Neural cell (in vitro differentiated cells): ENCODE results near the gene CDC23.
A peak's percentile ranks its signal among the peaks of the same experiment; 100 is the strongest.

Experiments
- CTCF ChIP-seq: fragments of 450-650 bp; IDR thresholded peaks from 2 replicates; pipeline ENCODE4 v1.5.1; 2014; ENCODE audit warnings: antibody characterized with exemption, mild to moderate bottlenecking, moderate library complexity; ENCODE audit not compliant: poor library complexity, severe bottlenecking
- EP300 ChIP-seq: fragments of 450-650 bp; conservative IDR thresholded peaks from 2 replicates; pipeline ENCODE4 v1.6.1; 2014; ENCODE audit warnings: antibody characterized with exemption, mild to moderate bottlenecking, moderate library complexity; ENCODE audit not compliant: poor library complexity, severe bottlenecking
- EZH2 ChIP-seq: fragments of 200-600, 300-800 bp; shearing (Covaris generic), sonication (generic); IDR thresholded peaks from 2 replicates; pipeline ENCODE4 v1.6.1; 2014; ENCODE audit warnings: antibody characterized with exemption, low read length, borderline replicate concordance, mild to moderate bottlenecking; ENCODE audit not compliant: insufficient read depth, poor library complexity, severe bottlenecking
- MXI1 ChIP-seq: fragments of 450-650 bp; conservative IDR thresholded peaks from 2 replicates; pipeline ENCODE4 v1.6.1; 2014; ENCODE audit warnings: antibody characterized with exemption, mild to moderate bottlenecking; ENCODE audit not compliant: poor library complexity, severe bottlenecking
- POLR2AphosphoS5 ChIP-seq: IDR thresholded peaks from 2 replicates; pipeline ENCODE4 v1.6.1; 2012
- RAD21 ChIP-seq: fragments of 450-650 bp; conservative IDR thresholded peaks from 2 replicates; pipeline ENCODE4 v1.6.1; 2014; ENCODE audit warnings: antibody characterized with exemption, mild to moderate bottlenecking, moderate library complexity
- REST ChIP-seq: IDR thresholded peaks from 2 replicates; pipeline ENCODE4 v1.6.1; 2012; ENCODE audit warnings: borderline replicate concordance
- SMC3 ChIP-seq: fragments of 450-650 bp; conservative IDR thresholded peaks from 2 replicates; pipeline ENCODE4 v1.6.1; 2014; ENCODE audit warnings: antibody characterized with exemption, mild to moderate bottlenecking, moderate library complexity; ENCODE audit not compliant: poor library complexity
- TAF1 ChIP-seq: IDR thresholded peaks from 2 replicates; pipeline ENCODE4 v1.6.1; 2012; ENCODE audit warnings: low read depth

GRCh38 chr5:138177941-138178515 lies 35.1 kb downstream of the CDC23 start:
- TF ChIP-seq CTCF (no peak), SMC3 (peak; percentile 23), TAF1 (peak; percentile 86), EZH2 (no peak), EP300 (no peak), POLR2AphosphoS5 (no peak), MXI1 (no peak), RAD21 (no peak), REST (no peak)
